HG03575 (cell line): ENCODE measurements around the gene TOX3.

Source experiments
- ATAC-seq: cut with Tn5 transposase; IDR thresholded peaks from one replicate; pipeline ENCODE4 v1.9.1; 2021; ENCODE audit not compliant: unreplicated experiment, insufficient number of reproducible peaks, low FRiP score; ENCODE audit errors: extremely low read depth

TOX3 gene

GRCh38 chr16:52544703-52545102 lies 2.2 kb downstream of the TOX3 start:
- ATAC-seq, result no peak

GRCh38 chr16:52543654-52544053 lies 3.3 kb downstream of the TOX3 start:
- no peak for ATAC-seq

DNA sequence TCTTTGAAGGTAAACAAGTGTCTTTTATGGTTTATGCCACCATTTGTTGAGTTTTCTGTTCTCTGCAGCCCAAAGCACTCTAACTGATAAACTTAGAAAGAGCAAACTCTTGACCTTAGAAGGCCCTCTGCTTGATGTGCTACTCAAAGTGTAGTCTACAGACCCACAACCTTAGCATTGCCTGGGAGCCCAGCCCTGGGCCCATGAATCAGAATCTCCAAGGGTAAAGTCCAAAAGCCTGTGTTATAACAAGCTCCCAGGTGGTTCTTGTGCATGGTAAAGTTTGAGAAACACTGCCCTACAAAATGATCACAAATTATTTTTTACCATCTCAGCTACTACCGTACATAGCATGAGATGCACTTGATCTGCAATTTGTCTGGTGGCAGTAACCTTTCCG lies 6.0 kb downstream of the TOX3 start:
- no peak for ATAC-seq

DNA sequence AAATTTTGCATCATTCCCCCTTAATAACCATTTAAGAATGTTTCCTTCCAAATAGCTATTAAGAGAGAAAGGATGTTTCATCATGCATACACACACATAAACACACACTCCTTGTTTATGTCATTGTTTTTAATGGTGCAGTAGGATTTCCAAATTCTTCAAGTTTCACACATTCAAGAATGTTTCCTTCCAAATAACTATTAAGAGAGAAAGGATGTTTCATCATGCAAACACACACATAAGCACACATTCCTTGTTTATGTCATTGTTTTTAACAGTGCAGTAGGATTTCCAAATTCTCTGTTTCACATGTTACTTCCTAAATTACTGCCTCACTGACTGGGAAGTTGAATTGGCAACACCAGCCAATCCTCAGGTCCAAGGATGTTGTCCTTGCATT lies 7.8 kb downstream of the TOX3 start:
- ATAC-seq, result no peak

GRCh38 chr16:52538511-52538910 lies 8.4 kb downstream of the TOX3 start:
- ATAC-seq, result no peak

- no peak for ATAC-seq
Observed at GRCh38 chr16:52537516-52537915, 9.4 kb downstream of the TOX3 start.

GRCh38 chr16:52535076-52535475 lies 11.9 kb downstream of the TOX3 start:
- no peak for ATAC-seq

GRCh38 chr16:52533296-52533695 lies 13.6 kb downstream of the TOX3 start:
- ATAC-seq, result no peak

DNA sequence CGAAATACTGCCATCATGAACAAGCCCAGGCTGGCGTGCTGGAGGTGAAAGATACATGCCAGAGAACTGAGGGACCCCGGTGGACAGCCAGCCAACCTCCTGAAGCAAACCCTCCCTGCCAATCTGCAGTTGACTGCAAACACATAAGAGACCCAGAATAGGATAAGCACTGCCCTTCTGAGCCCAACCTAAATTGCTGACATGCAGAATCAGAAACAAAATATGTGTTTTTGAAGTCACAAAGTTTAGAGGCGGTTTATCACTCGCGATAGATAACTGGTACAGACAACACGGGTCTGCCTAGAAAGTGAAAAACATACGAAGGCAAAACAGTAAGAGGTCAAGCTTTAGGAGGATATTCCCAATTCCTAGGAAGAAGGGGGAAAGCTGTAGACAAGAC lies 14.6 kb downstream of the TOX3 start:
- no peak for ATAC-seq

DNA sequence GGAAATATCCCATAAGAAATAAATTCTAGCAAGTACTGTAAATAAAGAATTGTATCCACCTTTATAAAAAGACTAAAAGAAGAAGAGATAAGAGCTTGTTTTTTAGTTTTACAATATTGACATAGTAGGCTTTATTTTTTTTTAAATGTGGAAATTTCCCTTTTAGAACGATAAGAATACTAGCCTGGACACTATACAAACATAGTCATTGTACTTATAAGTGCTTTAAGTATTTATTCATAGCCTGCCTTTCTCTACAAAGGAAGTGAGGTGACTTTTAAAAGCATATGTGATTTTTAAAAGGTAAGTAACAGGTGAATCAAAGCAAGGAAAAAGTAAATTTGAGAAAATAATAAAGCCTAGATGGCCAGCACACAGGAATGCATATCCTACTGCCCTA lies 17.7 kb downstream of the TOX3 start:
- ATAC-seq, result no peak

DNA sequence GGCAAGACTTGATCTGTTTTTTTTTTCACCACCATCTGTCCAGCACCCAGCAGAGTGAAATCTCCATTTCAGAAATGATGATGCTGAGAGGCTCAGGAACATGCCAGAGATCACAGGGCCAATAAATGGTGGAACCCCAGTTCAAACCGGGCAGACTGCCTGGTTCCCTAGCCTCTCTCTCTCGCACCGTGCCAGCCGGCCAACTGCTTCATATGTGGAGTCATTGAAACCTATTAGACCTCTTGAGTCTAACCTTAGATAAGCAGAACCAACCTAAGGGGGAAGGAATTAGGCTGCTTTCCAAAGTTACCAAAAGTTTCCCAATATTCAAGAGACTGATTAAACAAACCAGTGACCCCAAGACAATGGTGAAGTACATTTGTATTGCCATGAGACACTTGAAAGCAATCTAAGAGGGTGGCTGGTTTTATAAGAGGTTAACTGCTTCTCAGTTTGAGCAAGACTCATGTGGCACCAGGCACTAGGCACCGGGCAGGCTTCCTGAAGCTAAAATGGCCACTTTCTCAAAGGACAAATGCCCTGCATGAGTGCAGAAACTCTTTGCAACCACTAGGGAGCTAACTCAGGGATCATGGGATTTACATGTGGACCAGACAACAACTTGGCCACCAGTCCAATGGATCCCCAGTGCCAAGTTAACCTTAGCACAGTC lies 18.4 kb downstream of the TOX3 start:
- no peak for ATAC-seq

- ATAC-seq, result no peak
Observed at GRCh38 chr16:52526830-52527229, 20.1 kb downstream of the TOX3 start.

- ATAC-seq, result no peak
Observed at GRCh38 chr16:52526116-52526828, 20.7 kb downstream of the TOX3 start.

DNA sequence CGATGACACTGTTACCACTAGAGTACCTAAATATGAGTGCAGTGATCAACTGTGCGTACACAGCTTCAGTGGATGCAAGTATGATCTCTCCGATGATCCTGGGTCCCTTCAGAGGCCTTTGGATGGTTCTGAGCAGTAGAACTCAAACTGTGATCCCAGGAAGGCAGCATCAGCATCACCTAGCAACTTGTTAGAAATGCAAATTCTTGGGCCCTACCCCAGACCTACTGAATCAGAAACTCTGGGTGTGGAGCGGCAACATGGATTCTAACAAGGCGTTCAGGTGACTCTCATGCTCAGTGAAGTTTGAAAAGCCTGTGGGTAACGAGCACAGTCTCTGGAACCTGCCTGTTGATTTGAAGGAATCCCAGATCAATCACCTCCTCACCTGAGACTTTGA lies 25.4 kb downstream of the TOX3 start:
- ATAC-seq, result no peak

DNA sequence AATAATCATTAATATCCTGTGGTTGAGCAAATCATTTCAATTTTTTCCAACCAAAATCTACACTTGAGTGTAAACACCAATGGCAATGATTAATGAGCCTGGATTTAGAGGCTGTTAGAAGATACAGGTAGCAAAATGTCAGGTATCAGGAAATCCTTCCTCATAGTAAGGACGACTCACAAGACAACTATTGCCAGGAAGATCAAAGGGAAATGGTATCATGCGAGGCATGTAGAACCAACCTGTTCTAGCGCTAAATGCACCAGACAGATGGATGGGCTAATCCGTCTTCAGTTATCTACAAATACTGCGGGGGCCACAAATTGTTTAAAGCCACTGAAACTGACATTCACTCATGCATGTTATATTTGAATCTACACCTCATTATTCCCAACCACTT lies 28.1 kb downstream of the TOX3 start:
- no peak for ATAC-seq

DNA sequence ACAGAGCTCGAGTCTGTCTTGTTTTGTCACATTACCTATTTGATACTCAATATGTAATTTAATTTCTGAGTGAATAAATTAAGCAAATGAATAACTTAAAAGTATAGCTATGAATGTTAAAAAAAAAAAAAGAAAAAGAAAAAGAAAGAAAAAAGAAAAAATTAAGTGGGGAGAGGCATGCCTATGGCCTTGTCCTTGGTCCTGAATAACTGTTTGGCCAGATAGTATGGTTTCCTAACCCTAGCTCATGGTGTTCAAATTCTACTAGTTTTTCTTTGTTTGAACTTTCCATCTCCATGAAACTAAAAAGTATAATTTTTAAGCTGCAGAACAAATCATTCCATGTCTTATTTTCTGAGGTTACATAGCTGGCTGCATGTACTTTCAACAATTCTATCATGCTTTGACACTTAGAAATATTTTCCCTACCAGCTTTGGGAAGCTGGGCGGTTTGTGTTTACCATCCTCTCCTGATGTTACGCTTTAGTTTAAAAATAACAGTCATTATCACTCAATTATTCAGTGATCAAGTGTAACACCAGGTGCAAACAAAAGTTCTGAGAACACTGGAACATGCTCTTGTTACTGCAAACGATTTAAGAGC lies 31.8 kb downstream of the TOX3 start:
- ATAC-seq, result no peak

DNA sequence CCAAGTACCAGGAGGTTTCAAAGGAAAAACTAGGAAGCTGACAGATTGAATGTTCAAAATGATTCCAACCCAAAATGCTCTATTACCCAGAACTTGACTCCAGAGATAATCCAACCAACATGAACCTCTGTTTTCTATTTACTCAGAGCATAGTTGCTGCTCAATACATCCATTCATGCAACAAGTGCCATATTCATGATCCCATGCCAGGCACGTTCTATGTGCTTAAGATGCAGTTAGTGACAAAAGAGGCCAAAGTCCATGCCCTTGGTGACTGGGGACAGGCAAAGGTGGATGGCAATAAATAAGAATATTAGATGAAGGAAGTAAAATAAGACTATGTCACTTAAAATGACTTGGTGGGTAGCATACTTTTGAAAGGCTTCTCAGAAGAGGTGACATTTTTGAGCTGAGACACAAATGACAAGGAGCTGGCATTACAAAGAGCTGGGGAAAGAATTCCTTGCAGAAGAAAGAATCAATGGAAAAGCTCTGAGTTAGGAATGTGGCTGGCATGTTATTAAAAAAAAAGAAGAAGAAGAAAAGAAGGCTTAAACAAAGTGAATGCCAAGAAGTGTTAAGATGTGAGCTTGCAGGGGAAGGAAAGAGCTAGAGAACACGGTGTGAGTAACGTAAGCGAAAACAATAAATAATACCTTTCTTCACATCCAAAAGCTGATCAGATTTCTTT lies 34.5 kb downstream of the TOX3 start:
- ATAC-seq, result no peak

DNA sequence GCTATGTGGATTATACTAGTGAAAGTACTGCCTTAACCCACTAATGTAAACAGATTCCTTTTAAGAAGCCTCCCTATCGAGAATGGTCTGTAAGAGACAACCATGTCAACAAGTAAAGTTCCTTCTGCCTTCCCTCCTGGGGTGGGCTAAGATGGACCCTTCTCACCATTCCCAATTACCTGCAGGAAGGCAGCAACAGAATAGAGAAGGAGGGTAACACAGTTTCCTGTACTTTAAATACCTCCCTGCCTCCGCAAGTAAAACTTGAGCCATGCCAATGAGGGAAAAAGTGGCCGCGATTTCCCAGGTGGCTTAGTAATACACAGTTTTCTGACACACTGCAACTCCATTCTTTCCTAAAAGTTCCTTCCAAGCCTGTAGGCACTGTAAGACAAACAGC lies 45.2 kb downstream of the TOX3 start:
- ATAC-seq, result no peak

DNA sequence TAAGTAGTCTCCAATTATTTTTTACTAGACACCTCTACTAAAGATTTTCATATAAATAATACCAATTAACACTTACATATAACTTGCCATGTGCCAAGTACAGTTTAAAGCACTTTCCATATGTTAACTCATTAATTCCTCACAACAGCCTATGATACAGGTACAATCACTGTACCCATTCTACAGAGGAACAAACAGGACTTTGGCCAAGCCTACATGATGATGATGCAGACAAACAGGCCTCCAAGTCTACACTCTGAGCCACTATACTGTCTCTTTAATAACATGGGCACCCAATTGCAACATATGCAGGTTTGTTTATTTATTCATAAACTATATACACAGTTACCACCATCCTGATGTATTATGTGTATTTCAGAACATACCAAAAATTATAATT lies 46.0 kb downstream of the TOX3 start:
- no peak for ATAC-seq

- ATAC-seq, result no peak
Observed at GRCh38 chr16:52499060-52499440, 47.9 kb downstream of the TOX3 start.
